Heart left ventricle (tissue), 16 donors: ENCODE data around the gene EML5. TPM values are rescaled to one million over a fixed set of nuclear protein-coding genes. Genes with fewer than 3 reads are reported as not detected.

Experiments used
- ATAC-seq, 4 donors: fragments of 200-7000 bp; cut with Tn5 transposase; one replicate each; pipeline ENCODE4 v1.9.1; 2020 to 2022; ENCODE audit warnings: moderate library complexity in 4 of 4, mild to moderate bottlenecking in 3 of 4, moderate number of reproducible peaks in 1 of 4
- DNase-seq, 5 donors: peaks; one replicate each; pipeline ENCODE4 v3.0.0-alpha.2; 2020
- H3K27ac ChIP-seq, 12 donors: fragments of 200-600 bp; sonication (generic) in 4 of 12; one replicate each; pipeline versions ENCODE4 v1.5.0 to v1.8.0; 2016 to 2022; ENCODE audit warnings: mild to moderate bottlenecking in 2 of 12
- H3K27me3 ChIP-seq, 9 donors: fragments of 200-600 bp; sonication (generic) in 2 of 9; one replicate each; pipeline versions ENCODE4 v1.5.1 to v1.8.0; 2016 to 2022; ENCODE audit warnings: mild to moderate bottlenecking in 3 of 9
- H3K36me3 ChIP-seq, 9 donors: fragments of 200-600 bp; sonication (generic) in 2 of 9; one replicate each; pipeline versions ENCODE4 v1.5.0 to v1.8.0; 2018 to 2022; ENCODE audit warnings: mild to moderate bottlenecking in 2 of 9
- H3K4me1 ChIP-seq, 12 donors: fragments of 200-600 bp; sonication (generic) in 4 of 12; one replicate each; pipeline versions ENCODE4 v1.5.0 to v1.8.0; 2016 to 2022; ENCODE audit warnings: mild to moderate bottlenecking in 3 of 12
- H3K4me3 ChIP-seq, 12 donors: fragments of 200-600 bp; sonication (generic) in 4 of 12; one replicate each; pipeline versions ENCODE4 v1.5.0 to v1.8.0; 2017 to 2022; ENCODE audit warnings: mild to moderate bottlenecking in 9 of 12, moderate library complexity in 4 of 12
- H3K9me3 ChIP-seq, 12 donors: fragments of 200-600 bp; sonication (generic) in 4 of 12; one replicate each; pipeline versions ENCODE4 v1.5.0 to v1.8.0; 2016 to 2022; ENCODE audit warnings: mild to moderate bottlenecking in 1 of 12
- POLR2A ChIP-seq, 2 donors: fragments of 450-650 bp; IDR thresholded peaks; one replicate each; pipeline ENCODE4 v1.6.1; 2017; ENCODE audit warnings: antibody characterized with exemption in 2 of 2, mild to moderate bottlenecking in 2 of 2, moderate library complexity in 2 of 2
- WGBS, 4 donors: extraction: QIAGEN DNeasy Blood & Tissue Kit in 2 of 4; methylation state at CpG; one replicate each; pipeline versions ENCODE4 v1.1.5 to v1.1.7; 2013 to 2018; 5-methylcytosine and 5-hydroxymethylcytosine counted together
- intact Hi-C, 10 donors: fragments of 100-400 bp; cut with DNase I; formaldehyde crosslinking; loops; one replicate each; pipeline versions ENCODE4 v1.11.1 to v1.14.2; 2022
- polyA plus RNA-seq, 2 donors: library from polyadenylated mRNA; stranded (reverse); fragments of 200-250 nt; gene quantifications; one replicate each; pipeline ENCODE4 v1.2.3, GENCODE V29; 2013
- total RNA-seq, 9 donors: library from RNA; depleted of rRNA in 2 of 9; stranded (reverse); fragments of >200 nt in 2 of 9; fragmentation: NEBNext Ultra II Directional in 3 of 9; extraction: Animal tissue kit (Norgen Biotek cat#: 25700) in 3 of 9; gene quantifications; one replicate each; pipeline versions ENCODE4 v1.1.0 to v1.2.4, GENCODE V29; 2016 to 2023
- TF ChIP-seq, protein P1 (sequence below), 12 donors: fragments of 200-600 bp; sonication (generic) in 4 of 12; IDR thresholded peaks; one replicate each; pipeline versions ENCODE4 v1.5.0 to v1.8.0; 2018 to 2022; ENCODE audit warnings: antibody characterized with exemption in 12 of 12, mild to moderate bottlenecking in 5 of 12
- donor health status: ischemic (EF 13 %, LVEDD 7.1; RV severe dilation, severe dysfunction).
- donor health status: healthy with polysubstance abuse.
- donor health status: DM: no; HTN: yes; CAD: no.
- donor health status: DM: no; HTN: no; CAD: no.
- donor health status: ischemic (EF 25% LVEDD 6.9; RV normal size, moderate dysfunction).
- donor health status: ischemic (EF 25% LVEDD 5.7; RV mildly dilated, moderate dysfunction).
- donor health status: healthy.
- donor health status: DM: yes; HTN: yes; CAD: no.
- donor health status: ischemic (EF 35%, LVEDD 5.7; RV mildly dilated, moderate dysfunction).
- donor health status: nonischemic (EF 11% LVEDD 7.7; RV severe dilation, severe dysfunction).
- donor health status: DM: yes; HTN: yes; CAD: no.
- donor health status: PGD.
- donor health status: ischemic (EF 29% LVEDD 5.4; RV normal size, mild dysfunction).
- donor health status: nonischemic (EF 23%, LVEDD 6.1; RV moderate dilation, normal function).

Gene EML5
- total and polyA plus RNA-seq, 11 donors: 0.08 to 0.71 (median 0.21) TPM

DNA sequence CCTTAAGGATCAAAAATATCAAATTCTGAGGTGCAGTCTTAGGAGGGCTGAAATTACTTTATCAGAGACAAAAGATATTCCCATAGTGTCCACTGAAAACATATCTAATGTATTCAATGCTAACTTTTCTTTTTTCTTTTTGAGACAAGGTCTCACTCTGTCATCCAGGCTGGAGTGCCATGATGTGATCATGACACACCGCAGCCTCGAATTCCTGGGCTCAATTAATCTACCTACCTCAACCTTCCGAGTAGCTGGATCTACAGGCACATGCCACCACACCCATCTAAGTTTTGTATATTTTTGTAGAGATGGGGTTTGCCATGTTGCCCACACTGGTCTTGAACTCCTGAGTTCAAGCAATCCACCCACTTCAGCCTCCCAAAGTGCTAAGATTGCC is 161.7 kb downstream of the EML5 start:
- ATAC-seq: no peak
- no peak for TF ChIP-seq POLR2A (IDR thresholded peaks at IDR 0.05)
- TF ChIP-seq, protein P1, sequence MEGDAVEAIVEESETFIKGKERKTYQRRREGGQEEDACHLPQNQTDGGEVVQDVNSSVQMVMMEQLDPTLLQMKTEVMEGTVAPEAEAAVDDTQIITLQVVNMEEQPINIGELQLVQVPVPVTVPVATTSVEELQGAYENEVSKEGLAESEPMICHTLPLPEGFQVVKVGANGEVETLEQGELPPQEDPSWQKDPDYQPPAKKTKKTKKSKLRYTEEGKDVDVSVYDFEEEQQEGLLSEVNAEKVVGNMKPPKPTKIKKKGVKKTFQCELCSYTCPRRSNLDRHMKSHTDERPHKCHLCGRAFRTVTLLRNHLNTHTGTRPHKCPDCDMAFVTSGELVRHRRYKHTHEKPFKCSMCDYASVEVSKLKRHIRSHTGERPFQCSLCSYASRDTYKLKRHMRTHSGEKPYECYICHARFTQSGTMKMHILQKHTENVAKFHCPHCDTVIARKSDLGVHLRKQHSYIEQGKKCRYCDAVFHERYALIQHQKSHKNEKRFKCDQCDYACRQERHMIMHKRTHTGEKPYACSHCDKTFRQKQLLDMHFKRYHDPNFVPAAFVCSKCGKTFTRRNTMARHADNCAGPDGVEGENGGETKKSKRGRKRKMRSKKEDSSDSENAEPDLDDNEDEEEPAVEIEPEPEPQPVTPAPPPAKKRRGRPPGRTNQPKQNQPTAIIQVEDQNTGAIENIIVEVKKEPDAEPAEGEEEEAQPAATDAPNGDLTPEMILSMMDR (IDR thresholded peaks at IDR 0.05): no peak
- H3K27ac ChIP-seq: no peak overlapping the region
- no peaks in the 10 kb centered on the region for H3K9me3 ChIP-seq
- H3K36me3 ChIP-seq: no peaks in the 10 kb centered on the region
- no peak overlapping the region for H3K4me3 ChIP-seq
- no peak for DNase-seq
- H3K4me1 ChIP-seq: no peaks in the 10 kb centered on the region
- 46 to 73% (median 65%) methylated on average over 3 of the region's 3 CpGs for WGBS, 4 donors
- intact Hi-C loops: no loop called here
- H3K27me3 ChIP-seq: no peaks in the 10 kb centered on the region

DNA sequence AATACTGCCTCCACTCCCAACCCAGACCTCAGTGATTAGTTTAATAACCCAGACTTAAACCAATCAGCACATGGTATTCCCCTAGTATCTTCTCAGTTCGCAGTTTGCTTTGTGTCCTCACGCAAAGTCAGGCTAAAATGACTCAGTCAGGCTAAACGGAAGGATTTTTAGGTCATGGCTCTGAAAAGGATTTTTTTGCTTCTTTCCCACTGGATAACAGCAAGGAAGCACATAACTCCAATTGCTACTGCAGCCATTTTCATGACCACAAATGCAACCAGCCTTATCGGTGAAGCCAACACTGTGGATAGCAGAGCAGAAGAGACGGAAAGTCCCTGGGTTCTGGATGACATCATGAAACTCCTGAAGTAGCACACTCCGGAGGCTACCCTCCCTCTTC is 162.2 kb downstream of the EML5 start:
- no peak for DNase-seq
- Histone ChIP-seq H3K27ac (no peak overlapping the region), H3K9me3 (no peaks in the 10 kb centered on the region), H3K27me3 (no peaks in the 10 kb centered on the region), H3K36me3 (no peaks in the 10 kb centered on the region), H3K4me1 (no peaks in the 10 kb centered on the region), H3K4me3 (no peak overlapping the region)
- ATAC-seq: no peak
- 49 to 68% (median 53%) methylated on average over 6 of the region's 6 CpGs for WGBS, 4 donors
- TF ChIP-seq, protein P1 (IDR thresholded peaks at IDR 0.05): no peak
- no peak for TF ChIP-seq POLR2A (IDR thresholded peaks at IDR 0.05)
- intact Hi-C loops: no loop called here

DNA sequence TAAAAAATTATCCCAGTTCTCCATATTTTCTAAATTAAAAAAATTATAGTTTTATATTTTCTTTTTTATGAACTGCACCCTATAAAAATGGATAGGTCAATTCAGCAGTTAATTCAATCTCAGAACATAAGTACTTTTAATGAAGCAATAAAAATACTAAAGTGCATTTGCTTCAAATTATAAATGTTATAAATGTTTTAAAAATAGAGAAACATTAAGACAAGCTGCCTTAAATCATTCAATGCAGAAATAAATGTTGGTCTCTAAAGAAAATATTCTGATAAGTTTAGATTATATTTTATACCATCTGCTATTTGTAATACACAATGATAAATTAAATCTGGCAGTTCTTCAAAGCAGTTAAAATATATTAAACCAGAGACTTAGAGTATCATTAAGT is 164.3 kb downstream of the EML5 start:
- ATAC-seq (no peak), DNase-seq (no peak)
- no peaks in the 10 kb centered on the region for H3K4me1 ChIP-seq
- no peak for TF ChIP-seq POLR2A (IDR thresholded peaks at IDR 0.05)
- TF ChIP-seq, protein P1 (IDR thresholded peaks at IDR 0.05): no peak
- intact Hi-C loops: no loop called here
- H3K27ac ChIP-seq: no peak overlapping the region
- H3K36me3 ChIP-seq: no peaks in the 10 kb centered on the region
- H3K27me3 ChIP-seq: no peaks in the 10 kb centered on the region
- no peak overlapping the region for H3K4me3 ChIP-seq
- H3K9me3 ChIP-seq: no peaks in the 10 kb centered on the region

DNA sequence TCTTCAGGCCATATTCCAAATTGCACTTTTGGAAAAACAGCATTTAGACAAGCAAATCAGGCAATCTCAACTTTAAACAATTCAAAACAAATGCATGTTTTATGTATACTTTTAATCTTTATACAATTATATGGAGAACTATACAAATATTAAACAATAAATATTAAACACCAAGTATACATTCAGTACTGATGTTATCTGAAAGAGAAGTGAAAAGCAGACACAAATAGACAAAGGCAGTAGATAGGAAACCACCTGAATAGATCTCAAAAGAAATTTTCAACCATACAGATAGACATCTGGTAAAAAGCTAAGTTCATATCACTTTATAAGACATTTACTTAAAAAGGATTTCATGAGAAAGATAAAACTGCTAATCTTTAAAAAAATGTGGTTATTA is 164.7 kb downstream of the EML5 start:
- Histone ChIP-seq H3K27ac (no peak overlapping the region), H3K4me1 (no peaks in the 10 kb centered on the region), H3K36me3 (no peaks in the 10 kb centered on the region), H3K9me3 (no peaks in the 10 kb centered on the region), H3K4me3 (no peak overlapping the region), H3K27me3 (no peaks in the 10 kb centered on the region)
- ATAC-seq: no peak
- TF ChIP-seq POLR2A (IDR thresholded peaks at IDR 0.05): no peak
- TF ChIP-seq, protein P1 (IDR thresholded peaks at IDR 0.05): no peak
- DNase-seq: no peak
- intact Hi-C loops: no loop called here
